Head of caudate nucleus (tissue), 42 donors: Measurements from ENCODE around the gene PRR13.
"Not testable (repeated sequence)": the region's sequence is repeated elsewhere in the genome, so short reads cannot be mapped to it uniquely, and the experiment has no call there.

Source experiments
- DNase-seq, 42 donors: peaks; one replicate each; pipeline versions ENCODE4 v3.0.0 to v3.0.0-alpha.2; 2020 to 2021; ENCODE audit warnings: mixed read lengths in 7 of 42
- intact Hi-C: fragments of 100-400 bp; cut with DNase I; formaldehyde crosslinking; loops from one replicate; pipeline ENCODE4 v1.15.0; 2022

The PRR13 gene

DNA sequence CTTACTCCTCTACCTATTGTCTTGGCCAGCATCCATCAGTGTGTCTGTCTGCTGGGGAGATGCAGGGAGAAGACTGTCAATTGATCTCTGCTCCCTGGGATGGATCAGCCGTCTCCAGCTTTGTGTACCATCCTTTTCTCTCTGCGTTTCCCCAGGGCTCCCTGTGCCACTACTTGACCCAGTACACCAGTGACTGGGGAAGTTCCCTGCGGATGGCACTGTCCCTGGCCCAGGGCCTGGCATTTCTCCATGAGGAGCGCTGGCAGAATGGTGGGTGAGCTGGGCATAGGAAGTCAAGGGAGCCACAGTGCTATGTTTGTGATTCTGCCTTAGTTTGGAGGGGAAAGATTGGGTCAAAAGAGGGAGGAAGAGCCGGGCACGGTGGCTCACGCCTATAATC, 12.8 kb upstream of the PRR13 start:
- intact Hi-C loops: no loop called here
- DNase-seq: no peak

DNA sequence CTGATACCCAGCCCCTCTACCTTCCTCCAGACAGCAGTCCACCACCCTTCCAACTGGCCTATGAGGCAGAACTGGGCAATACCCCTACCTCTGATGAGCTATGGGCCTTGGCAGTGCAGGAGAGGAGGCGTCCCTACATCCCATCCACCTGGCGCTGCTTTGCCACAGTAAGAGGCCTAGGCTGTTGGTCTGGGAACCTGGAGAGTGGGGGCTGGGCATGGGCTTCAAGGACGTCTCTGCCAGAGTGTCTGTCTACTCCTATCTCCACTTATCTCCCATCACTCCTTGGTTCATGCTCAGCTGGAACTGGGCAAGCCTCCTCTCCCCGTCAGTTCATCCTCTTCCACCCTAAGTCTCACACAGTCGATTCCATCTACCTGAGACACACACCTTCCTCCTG, 11.4 kb upstream of the PRR13 start:
- no peak for DNase-seq
- intact Hi-C loops: no loop called here

DNA sequence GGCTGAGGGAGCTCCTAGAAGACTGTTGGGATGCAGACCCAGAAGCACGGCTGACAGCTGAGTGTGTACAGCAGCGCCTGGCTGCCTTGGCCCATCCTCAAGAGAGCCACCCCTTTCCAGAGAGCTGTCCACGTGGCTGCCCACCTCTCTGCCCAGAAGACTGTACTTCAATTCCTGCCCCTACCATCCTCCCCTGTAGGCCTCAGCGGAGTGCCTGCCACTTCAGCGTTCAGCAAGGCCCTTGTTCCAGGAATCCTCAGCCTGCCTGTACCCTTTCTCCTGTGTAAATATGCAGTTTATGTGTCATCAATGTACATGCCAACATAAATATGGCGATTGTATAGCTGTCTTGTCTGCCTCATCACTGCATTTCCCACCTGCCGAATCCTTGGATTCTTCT, 10.3 kb upstream of the PRR13 start:
- no peak for DNase-seq
- intact Hi-C loops: no loop called here

DNA sequence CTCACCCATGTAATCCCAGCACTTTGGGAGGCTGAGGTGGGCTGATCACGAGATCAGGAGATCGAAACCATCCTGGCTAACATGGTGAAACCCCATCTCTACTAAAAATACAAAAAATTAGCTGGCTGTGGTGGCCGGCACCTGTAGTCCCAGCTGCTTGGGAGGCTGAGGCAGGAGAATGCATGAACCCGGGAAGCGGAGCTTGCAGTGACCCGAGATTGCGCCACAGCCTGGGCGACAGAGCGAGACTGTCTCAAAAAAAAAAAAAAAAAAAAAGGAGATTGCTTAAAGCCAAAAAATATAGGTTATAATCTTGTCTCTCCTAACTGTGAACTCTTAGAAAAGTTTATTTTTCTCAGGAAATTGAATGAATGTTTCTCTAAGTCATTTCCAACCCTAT, 6.2 kb upstream of the PRR13 start:
- intact Hi-C loops, DNase-seq: not testable (repeated sequence)

DNA sequence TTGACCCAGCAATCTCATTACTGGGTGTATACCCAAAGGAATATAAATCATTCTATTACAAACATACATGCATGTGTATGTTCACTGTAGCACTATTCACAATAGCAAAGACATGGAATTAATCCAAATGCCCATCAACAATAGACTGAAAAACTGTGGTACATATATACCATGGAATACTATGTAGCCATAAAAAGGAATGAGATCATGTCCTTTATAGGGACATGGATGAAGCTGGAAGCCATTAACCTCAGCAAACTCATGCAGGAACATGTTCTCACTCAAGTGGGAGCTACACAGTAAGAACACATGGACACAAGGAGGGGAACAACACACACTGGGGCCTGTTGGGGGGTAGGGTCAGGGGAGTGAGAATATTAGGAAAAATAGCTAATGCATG, 2.0 kb upstream of the PRR13 start:
- DNase-seq, intact Hi-C loops: not testable (repeated sequence)

DNA sequence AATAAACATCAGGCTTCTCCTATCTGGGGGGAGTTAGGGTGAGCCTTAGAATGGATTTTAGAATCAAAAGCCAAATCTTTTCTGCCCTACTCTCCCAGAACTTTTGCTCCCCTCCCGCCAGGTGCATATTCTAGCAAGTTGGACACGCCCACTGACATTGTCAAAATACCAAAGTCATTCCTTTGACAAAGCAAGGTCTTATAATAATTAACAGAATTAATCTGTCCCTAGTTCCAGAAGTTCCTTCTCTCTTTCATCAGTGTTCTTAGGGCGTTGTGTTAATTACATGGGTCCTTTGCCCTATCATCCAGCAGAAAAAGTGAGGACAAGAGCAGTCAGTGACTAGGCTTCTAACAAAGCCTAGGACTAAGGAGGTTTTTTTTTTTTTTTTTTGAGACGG, 2.4 kb downstream of the PRR13 start:
- DNase-seq: no peak
- intact Hi-C loops: no loop called here

DNA sequence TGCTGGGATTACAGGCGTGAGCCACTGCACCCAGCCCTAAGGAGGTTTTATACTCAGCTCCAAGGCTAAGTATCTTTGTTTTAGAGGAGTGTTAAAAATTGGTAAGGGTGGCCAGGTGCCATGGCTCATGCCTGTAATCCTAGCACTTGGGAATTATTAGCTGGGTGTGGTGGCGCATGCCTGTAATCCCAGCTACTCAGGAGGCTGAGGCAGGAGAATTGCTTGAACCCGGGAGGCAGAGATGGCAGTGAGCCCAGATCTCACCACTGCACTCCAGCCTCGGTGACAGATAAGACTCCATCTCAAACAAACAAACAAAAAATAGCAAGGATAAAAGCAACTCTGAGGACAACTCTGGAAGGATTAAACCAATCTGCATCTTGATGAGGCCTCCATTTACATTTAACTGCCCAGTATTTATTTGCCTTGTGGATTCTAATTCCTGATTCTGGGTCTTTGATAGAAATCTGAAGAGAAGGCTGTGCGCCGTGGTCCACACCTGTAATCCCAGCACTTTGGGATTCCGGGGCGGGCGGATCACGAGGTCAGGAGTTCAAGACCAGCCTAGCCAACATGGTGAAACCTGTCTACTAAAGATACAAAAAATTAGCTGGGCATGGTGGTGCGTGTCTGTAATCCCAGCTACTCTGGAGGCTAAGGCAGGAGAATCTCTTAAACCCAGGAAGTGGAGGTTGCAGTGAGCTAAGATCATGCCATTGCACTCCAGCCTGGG, 3.2 kb downstream of the PRR13 start:
- DNase-seq, intact Hi-C loops: not testable (repeated sequence)

DNA sequence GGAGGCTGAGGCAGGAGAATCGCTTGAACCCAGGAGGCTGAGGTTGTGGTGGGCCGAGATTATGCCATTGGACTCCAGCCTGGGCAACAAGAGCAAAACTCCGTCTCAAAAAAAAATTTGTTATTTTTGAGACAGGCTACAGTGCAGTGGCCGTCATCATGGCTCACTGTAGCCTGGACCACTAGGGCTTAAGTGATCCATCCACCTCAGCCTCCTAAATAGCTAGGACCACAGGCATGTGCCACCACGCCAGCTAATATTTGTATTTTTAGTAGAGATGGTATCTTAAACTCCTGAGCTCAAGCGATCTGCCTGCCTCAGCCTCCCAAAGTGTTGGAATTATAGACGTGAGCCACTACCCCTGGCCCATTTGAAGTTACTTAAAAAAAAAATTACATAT, 9.4 kb downstream of the PRR13 start:
- intact Hi-C loops: loop anchor here (5.0 kb wide), 1 partner anchor 41 kb away; no protein-coding TSS in a partner anchor
- peak in 1 of 42 donors; percentile 24 for DNase-seq

DNA sequence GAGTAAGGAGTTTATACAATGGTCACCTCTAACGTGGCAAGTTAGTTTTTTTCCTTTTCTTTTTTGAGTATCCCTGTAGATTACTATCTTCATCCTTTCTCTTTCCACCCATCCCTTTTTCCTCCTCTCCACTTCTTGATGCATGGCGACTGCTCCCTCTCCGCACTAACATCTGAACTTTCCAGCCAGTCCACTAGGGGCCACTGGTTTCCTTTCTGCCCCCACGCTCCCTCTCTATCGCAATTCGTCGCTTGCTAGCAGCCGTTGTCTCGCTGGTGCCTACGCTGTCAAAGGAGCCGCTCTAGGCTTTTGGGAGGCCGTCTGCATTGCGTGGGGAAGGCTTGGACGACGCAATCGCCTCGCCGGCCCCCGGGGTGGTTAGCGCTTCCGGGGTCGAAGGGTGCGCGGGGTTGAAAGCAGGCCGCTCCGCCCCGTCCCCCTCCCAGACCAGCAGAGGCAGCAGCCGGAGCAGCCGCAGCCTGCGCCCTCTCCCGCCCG, 10.2 kb downstream of the PRR13 start, which contains the start of gene PCBP2:
PCBP2 (plus strand) TSS at position 442 of the 498 bp plus-strand sequence. CDS start 2,699 bp downstream, outside the sequence.
- peak; percentile 98 to 100 (median 99) for DNase-seq

DNA sequence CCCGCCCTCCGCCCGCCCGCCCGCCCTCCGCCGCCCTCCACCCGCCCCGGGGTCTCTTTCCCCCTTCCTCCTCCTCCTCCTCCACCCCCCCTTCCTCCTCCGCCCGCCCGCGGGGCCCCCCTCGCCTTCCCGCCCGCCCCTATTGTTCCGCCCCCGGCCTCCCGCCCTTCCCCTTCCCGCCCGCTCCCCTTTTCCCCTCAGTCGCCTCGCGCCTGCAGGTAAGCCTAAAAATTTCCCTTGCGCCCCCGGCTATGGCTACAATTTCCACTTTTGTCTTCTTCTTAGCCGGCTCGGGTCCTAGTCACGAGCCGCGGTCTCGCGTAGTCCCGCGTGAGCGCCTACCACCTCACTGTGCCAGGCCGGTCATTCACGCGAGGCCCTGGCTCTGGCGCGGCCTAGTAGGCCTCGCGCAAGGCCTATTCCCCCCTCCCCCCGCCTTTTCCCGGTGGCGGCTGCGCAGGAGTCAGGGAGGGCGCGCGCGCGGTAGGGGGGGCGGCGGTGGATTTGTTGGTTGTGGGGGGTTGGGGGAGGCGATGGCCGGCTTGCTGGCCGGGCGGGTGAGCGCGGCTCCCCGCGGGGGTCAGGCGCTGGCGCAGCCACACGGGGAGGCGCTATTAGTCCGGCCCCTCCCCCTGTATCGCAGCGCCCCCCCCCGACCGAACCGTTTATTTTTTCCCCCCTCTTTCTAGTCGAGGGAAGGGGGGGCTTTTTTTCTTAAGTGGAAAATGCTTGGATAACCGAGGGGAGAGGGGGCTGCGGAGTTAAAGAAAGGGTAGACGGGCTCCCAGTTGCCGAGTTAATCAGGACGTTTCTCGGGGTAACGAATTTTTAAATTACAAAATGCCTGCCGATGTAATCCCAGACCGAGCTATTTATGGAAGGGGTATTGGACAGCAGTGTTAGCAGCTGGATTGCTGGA, 10.9 kb downstream of the PRR13 start:
- peak; percentile 72 to 95 (median 88) for DNase-seq

More for the DNA sequence above, 10.2 kb downstream of the PRR13 start, which contains the start of gene PCBP2:
- intact Hi-C loops: loop anchor here (1.0 to 5.0 kb wide), 2 partner anchors 10 to 41 kb away; partner anchors contain the start of gene PRR13

DNA sequence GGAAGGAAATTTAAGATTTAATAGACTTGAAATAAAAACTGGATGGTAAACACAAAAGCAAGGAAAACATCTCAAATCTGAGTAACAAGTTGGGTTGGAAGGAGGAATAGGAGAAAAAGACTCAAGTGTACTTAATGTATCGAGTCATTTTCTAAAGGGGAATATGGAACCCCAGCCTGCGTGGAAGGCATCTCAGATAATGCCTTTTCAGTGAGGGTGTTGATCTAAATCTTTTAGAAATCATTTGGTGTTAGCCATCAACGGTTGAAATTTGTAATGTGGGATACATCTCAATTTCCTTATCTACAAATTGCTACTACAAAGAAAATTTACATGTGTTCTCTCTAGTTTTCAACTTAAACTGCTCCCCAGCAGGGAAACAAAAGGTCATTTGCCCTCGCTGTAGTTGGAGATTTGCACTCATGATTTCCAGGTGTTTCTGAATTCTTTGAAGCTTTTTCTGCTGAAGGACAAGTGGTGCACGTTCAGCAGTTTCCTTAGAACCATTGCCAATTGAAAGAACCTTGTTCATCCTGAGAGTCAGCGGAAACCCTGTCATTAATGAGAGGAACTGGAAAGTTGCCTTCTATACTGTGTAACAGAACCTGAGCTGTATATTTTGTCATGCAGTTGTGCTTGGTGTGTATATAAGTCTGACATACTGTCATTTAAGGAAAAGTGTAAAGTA, 12.6 kb downstream of the PRR13 start:
- intact Hi-C loops: loop anchor here (5.0 kb wide), 1 partner anchor 38 kb away; no protein-coding TSS in a partner anchor
- DNase-seq: no peak

More for the DNA sequence above, 10.9 kb downstream of the PRR13 start:
- intact Hi-C loops: loop anchor here (1.0 to 5.0 kb wide), 2 partner anchors 11 to 40 kb away; partner anchors contain the start of gene PRR13

DNA sequence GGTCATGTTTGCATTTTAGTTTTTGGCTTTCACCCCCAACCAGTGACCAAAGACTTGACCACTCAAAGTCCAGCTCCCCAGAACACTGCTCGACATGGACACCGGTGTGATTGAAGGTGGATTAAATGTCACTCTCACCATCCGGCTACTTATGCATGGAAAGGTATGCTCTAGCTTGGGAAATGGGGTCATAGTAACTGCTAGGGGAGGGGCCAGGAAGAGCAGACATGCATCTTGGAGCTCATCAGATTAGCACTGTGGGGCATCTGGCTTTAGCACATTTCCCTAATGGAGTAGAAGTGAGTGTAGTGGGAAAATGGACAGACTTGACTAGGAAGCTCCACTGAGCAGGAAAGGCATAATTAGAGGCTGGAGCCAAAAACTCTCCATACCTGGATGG, 13.2 kb downstream of the PRR13 start:
- no peak for DNase-seq
- intact Hi-C loops: loop anchor here (5.0 kb wide), 1 partner anchor 38 kb away; no protein-coding TSS in a partner anchor

DNA sequence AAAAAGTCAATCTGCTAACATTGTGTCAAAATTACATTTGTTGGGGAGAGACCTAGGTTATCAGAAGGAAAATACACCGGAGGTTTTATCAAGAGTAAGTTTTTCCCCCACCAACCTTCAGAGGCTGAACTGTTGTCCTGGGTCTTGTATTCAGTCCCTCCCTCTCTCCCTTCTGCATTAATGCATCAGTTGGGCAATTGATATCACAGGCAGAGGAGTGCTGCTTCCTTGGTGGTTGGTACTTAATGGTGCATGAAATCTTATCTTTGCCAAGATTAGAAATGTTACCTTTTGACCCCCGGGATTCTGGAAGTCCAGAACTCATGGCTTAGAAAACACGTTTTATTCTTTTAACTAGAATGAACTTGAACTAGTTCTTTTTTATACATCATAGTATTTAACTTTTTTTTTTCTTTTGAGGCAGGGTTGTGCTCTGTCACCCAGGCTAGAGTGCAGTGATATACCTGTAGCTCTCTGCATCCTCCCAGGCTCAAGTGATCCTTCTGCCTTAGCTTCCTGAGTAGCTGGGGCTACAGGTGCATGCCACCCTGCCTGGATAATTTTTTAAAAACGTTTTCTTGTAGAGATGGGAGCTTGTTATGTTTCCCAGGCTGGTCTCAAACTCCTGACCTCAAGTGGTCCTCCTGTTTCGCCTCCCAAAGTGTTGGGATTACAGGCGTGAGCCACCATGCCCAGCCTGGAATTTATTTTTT, 15.3 kb downstream of the PRR13 start:
- intact Hi-C loops: no loop called here
- no peak for DNase-seq

DNA sequence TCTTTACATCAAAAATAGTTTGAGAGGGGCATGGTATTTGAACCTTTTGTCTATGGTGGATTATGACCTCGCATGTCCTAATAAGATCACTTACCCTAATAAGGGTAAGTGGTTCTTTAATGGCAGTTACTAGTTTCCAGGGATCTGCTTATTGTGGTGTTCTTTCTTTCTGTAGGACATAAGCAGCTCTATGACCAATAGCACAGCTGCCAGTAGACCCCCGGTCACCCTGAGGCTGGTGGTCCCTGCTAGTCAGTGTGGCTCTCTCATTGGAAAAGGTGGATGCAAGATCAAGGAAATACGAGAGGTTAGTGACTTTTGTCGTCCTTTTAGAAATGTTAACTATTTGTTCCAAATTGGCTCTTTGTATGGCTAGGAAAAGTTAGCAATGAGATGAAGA, 17.6 kb downstream of the PRR13 start:
- DNase-seq: no peak
- intact Hi-C loops: no loop called here

DNA sequence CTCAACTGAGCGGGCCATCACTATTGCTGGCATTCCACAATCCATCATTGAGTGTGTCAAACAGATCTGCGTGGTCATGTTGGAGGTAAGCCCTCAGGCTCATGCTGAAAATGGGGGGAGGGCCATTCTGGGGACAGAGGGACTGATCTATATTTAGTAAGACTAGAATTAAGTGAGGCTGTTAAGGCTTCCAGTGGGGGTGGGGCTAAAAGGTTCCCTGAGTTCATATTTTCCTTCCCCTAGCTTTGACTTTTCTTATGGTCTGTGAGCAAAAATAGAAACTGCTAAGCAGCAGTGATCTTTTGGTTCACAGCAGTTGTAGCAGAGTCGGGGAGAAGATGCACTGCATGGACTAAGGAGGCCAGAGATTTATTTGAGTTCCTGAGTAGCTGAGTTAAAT, 19.5 kb downstream of the PRR13 start:
- intact Hi-C loops: no loop called here
- DNase-seq: no peak

DNA sequence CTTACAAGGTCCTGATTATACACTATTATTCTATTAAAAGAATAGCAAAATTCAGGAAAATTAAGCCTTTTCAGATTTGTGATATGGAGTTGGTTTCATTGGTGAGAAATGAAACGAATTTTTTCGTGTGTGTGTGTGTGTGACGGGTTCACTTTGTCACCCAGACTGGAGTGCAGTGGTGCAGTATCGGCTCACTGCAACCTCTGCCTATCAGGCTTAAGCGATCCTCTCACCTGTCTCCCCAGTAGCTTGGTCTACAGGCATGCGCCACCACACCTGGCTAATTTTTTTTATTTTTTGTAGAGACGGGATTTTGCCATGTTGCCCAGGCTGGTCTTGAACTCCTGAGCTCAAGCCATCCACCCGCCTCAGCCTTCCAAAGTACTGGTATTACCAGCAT, 20.1 kb downstream of the PRR13 start:
- intact Hi-C loops: no loop called here
- DNase-seq: no peak

DNA sequence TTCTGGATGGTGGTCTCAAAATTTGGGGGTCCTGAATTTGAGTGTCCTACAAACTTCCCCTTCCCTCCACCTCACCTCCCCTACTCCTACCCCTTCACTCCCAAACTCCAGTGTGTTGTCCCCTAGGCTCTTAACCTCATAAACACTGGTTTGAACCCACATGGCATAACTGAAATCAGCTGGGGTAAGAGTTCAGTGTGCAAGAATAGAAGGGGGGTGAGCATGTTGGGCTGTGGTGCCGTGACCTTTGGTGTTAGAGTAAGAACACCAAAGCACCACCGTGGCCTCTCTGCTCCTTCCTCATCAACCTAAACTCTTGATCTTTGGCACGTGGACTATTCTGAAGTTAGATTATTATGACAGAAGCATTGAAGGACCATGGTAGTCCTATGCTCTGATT, 21.4 kb downstream of the PRR13 start:
- intact Hi-C loops: no loop called here
- DNase-seq: no peak

DNA sequence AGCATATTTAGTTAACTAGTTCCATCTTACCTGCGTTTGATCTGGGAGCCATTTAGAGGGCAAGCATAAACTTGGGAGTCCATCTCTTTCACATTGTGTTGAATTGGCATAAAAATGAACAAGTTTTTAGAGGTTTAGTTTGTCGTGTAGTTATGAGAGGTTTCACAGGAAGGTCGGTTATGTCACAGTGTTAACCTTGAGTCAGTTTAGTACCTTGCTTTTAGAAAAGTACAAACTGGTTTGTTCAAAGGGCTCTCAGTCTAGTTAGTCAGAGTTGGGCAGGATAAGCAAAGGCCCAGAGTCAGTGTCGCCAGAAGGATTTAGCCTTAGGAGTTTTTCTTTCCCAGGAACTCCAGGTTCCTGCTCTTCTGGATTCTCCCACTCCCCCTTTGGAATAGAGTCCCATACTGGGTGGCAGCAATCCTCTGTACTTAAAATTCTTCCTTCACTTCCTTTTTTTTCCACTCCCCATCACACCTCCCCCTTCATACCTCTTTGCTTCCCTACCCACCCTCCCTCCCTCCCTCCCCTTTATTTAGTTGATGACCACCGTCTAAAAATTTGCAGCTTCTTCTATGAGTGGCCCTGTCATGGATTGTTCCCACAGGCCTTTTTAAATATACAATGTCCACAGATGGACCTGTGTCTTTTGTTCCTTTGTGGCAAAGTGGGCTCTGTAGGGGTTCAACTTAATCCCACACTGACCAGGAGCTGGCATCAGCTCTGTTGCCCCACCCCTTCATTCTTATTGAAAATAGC, 22.4 kb downstream of the PRR13 start:
- DNase-seq: no peak
- intact Hi-C loops: no loop called here
